HG02938 (cell line): ENCODE results near the gene ANKRD12.

Experiments used
- ATAC-seq: cut with Tn5 transposase; IDR thresholded peaks from one replicate; pipeline ENCODE4 v1.9.1; 2021; ENCODE audit warnings: mild to moderate bottlenecking, moderate library complexity; ENCODE audit not compliant: unreplicated experiment

Gene ANKRD12

DNA sequence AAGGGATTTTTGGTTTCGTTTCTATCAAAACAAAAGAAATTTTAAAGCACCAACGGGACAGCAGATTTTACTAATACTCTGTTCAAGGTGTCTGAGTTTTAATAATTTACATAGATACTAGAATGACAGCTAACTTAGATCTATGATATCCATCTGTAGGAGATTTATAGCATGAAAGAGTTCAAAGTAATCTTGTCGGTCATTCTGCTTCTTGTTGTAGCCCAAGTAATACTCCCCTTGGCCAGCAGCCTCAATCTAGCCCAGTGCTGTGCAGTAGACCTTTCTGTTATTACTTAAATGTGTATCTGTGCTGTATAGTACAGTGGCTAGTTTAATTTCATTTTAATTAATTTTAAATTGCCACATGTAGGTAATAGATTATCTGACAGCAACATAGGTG is 44.7 kb downstream of the ANKRD12 start:
- ATAC-seq, result no peak

DNA sequence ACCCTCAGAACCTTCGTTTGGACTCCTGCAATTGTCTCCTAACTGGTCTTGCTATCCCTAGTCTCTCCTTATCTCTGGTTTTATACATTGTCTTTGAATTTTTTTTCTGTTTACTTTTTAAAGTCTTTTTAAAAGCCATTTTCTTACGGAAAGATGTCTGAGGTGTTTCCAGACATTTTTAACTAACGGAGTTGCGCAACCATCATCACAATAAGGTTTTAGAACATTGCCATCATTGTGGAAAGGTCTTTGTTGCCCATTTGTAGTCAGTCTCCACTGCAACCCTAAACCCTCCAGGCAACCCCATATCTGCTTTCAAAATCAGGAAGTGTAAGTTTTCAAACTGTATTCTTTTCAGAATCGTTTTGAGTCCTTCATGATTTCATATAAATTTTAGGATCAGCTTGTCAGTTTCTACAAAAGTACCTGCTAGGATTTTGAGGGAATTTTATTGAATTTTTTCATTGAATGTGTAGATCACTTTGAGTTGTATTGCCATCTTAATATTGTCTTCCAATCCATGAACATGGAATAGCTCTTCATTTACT is 46.3 kb downstream of the ANKRD12 start:
- no peak for ATAC-seq

DNA sequence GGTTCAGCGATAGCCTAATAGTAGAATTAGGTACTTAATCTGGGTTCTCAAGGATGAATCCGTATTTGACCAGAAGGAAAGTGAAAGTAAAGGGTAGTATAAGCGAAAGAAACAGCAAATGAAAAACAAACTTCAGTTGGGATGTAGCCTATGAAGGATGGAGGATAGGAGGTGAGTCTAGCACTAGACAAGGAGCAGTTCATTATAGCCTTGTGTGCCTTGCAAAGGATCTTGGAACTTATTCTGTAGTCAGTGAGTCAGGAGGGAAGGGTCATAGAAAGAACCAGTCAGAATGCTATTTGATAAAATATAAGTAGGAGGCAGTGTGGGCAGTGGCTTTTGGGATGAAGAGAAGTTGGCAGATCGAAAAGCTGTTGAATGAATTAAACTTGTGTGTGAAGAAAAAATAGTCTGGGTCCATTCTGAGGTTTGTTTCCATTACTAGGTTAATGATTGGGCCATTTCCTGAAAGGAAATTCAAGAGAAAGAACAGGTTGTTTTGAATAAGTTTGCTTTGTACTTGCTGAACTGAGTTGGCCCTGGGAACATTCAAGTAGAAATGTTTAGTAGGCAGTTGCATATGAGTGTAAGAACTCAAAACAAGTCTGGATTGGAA is 48.5 kb downstream of the ANKRD12 start:
- ATAC-seq, result no peak

DNA sequence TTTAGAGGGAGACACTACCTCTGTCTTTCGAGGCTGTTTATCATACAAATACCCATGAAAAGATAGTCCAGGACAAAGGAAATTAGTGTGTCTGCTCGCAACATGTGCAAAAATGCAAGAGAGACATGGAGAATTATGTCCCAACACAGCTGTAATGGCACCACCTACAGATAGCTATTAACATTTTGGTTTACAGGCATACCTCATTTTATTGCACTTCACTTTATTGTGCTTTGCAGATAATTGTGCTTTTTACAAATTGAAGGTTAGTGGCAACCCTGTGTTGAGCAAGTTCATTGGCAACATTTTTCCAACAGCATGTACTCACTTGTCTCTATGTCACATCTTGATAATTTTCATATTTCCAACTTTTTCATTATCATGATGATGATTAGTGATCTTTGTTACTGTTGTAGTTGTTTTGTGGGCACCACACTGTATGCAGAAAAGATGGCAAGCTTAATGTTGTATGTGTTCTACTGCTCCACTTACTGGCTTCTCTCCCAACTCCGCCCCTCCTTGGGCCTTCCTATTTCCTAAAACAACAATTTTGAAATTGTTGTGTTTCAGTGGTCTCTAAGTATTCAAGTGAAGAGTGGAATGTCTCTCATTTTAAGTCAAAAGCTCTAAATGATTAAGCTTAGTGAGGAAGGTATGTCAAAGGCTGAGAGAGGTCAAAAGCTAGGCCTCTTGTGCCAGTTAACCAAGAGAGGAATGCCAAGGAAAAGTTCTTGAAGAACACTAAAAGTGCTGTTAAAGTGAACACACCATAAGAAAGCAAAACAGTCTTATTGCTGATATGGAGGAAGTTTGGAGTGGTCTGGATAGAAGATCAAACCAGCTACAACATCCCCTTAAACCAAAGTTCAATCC is 52.0 kb downstream of the ANKRD12 start:
- ATAC-seq, result no peak

GRCh38 chr18:9189491-9189890 is 52.9 kb downstream of the ANKRD12 start:
- ATAC-seq, result no peak

DNA sequence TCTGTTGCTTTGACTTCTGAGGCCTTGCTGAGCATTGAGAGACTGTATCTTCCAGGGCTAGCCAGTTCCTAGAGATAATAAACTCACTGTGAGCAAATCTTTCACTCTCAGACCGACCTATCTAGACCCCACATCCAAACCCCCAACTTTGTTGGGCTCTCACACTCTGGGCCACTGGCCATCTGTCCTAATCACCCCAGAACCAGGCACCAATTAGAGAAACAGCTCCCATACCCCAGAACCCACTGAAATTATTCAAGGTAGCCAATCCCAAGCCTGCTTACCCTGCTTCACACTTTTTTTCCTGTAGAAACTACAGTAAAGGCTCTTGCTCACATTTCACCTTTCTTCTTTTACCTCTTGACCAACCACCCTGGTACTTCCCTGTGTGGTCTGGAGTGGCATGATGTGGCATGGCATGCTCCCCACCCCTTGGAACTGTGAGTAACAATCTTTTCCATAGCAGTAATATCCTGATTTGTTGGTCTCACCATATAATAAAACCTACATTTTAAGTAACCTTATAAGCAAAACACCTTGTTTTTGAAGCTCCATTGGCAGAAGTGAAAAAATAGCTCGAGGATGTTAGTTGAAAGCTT is 55.2 kb downstream of the ANKRD12 start:
- no peak for ATAC-seq

- ATAC-seq, result no peak
Measured at GRCh38 chr18:9193031-9193430, 56.5 kb downstream of the ANKRD12 start.

DNA sequence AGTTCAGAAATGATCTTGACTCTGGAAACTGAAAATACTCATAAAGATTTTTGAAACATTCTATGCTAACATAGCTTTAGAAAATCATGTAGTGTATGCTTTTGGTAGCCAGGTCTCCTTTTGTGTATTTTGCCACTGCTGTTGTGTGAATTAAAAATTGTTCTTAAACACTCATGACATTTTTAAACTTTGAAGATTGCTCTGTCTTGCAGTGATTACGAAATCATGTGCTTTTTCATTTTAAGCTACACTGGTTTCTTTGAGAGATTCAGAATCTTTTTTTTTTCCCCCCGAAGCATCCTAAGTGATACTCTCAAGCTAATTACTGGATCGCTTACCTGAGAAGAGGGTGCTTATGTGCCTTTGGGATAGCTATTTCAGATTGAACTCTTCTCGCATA is 60.0 kb downstream of the ANKRD12 start:
- no peak for ATAC-seq

- ATAC-seq, result no peak
Measured at GRCh38 chr18:9199681-9200080, 63.1 kb downstream of the ANKRD12 start.

DNA sequence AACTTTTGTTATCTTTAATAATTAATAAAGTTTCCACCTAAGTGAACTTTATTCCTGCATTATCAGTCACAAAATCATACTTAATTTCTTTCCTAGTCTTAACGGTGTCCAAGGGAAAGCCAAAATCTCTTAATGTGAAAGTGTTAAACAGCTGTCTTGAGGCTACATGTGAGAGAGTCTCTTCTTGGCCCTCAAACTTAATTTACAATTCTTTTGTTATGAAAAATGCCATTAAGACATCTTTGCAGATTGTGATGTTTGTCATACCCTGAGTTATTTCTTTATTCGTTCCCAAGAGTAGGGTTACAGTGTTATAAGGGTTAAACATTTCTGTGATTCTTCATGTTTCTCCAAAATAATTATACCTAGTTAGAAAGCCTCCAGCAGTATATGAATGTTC is 64.6 kb downstream of the ANKRD12 start:
- no peak for ATAC-seq

GRCh38 chr18:9204659-9205058 is 68.1 kb downstream of the ANKRD12 start:
- no peak for ATAC-seq

- ATAC-seq, result no peak
Measured at GRCh38 chr18:9206421-9206820, 69.8 kb downstream of the ANKRD12 start.

GRCh38 chr18:9209279-9209678 is 72.7 kb downstream of the ANKRD12 start:
- no peak for ATAC-seq

DNA sequence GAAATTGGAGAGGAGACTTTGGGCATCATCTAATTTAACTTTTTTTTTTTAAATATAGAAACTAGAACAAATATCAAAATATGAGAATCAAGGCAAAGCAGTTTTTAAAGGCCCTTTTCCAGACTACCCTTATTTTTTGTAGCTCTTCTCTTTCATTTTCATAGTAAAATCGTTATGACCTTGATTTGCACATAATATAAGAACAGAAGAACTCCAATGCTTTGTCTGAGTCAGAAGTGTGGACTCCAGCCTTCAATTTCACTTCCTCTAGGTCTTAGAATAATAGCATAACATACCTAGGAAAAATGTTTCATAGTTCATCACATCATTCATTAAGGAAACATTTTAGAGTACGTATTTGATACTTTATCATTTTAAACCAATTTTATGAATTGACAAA is 74.4 kb downstream of the ANKRD12 start:
- no peak for ATAC-seq

- no peak for ATAC-seq
Measured at GRCh38 chr18:9211955-9212354, 75.4 kb downstream of the ANKRD12 start.

DNA sequence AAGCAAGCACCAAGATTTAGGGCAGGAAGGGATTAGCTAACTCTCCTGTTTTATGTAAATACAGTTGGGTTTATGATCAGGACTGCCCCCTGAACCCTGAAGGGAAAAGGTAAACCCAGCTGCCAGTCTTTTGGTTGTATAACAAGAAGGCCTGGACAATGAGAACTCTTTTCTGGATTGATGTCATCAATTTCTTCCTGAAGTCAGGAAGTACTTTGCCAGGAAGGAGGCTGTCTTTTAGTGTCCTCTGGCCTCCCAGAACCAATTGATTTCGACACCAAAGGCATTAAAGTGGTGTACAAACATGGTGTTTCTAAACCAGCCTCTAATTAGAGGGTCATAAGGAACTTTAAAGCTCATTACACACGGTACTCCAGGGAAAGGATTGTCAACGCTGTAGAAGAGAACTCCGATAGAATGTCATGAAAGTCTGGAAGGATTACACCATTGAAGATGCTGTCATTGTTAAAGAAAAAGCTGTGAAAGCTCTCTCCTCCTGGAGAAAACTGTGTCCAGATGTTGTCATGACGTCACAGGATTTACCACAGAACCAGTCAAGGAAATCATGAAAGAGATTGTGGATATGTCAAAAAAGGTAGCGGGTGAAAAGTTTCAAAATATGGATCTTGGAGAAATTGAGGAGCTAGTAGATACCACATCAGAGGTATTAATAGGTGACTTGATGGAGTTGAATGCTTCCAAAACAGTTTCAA is 78.8 kb downstream of the ANKRD12 start:
- ATAC-seq, result no peak

DNA sequence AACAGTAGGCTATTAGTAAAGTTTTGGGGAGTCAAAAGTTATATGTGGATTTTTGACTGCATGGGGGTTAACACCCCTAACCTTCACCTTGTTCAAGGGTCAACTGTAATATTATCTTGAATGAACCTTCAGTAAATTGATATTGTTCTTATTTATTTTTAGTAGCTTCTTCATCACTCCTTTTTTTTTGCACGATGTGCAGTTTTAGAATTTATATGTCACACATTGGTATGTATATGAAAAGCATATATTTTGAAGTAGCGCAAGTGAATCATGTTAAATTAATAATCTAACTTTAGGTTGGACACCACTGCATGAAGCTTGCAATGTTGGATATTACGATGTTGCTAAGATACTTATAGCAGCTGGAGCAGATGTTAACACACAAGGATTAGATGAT is 79.9 kb downstream of the ANKRD12 start:
- ATAC-seq, result no peak

DNA sequence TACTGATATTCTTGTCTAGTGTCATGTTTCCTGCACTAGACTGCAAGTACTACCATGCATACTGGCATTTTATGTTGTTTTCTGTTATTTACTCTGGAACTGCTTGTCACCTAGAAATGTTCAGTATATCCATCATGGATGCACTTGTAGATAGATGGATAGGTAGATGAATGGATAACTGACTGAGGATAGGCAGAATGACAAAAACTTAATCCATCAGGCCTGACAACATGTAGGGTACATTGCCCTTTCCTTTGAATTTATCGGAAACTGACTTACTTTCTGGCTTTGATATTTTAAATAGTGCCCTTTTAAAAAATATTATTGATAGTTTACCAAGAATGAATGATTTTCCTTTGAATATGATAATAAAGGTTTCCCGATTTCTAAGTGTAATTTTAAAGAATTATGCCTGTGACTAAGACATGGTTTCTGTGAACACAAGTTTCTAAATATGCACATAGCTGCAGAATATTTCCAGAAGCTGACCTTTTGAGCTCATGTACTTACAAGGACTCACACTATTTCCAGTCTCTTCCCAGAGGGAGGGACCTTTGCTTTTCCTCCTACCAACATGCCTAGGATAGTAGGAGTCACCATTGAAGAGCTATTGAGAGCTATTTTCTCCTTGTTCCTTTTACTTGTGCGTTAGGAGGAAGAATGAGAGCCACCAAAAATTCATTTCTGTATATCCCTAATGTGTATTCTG is 81.3 kb downstream of the ANKRD12 start:
- no peak for ATAC-seq

GRCh38 chr18:9221040-9221439 is 84.5 kb downstream of the ANKRD12 start:
- ATAC-seq, result no peak

- no peak for ATAC-seq
Measured at GRCh38 chr18:9221661-9222060, 85.1 kb downstream of the ANKRD12 start.

- ATAC-seq, result no peak
Measured at GRCh38 chr18:9223356-9223755, 86.8 kb downstream of the ANKRD12 start.
